Activated CD4-positive, alpha-beta T cell treated with anti-CD3 and anti-CD28 coated beads, Interleukin-2, amount 50 U/mL, for 4 hours (primary cell): Measurements from ENCODE around the gene ZNF536.

Source experiments
- DNase-seq, 2 experiments: peaks; one replicate each; pipeline ENCODE4 v3.0.0-alpha.2; 2020

Gene ZNF536

DNA sequence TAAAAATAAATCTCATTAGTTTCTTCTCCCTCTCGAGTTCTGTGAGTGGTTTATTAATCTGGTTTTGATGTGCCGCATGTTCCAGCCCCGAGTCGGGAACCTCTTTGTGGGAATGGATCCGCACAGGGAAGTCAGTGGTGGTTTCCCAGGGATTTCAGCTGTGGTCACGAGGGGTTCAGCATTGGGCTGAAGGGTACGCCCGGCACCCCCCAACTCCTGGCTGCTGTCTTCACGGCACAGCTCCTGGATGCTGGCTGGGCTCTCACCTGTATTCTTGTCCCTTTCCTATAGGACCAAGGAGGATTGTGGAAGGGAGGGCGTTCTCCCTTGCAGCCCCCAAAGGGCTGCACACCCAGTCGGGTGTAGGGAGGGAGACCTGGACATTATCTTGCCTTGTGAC lies 167.8 kb downstream of the ZNF536 start:
- no peak for DNase-seq

DNA sequence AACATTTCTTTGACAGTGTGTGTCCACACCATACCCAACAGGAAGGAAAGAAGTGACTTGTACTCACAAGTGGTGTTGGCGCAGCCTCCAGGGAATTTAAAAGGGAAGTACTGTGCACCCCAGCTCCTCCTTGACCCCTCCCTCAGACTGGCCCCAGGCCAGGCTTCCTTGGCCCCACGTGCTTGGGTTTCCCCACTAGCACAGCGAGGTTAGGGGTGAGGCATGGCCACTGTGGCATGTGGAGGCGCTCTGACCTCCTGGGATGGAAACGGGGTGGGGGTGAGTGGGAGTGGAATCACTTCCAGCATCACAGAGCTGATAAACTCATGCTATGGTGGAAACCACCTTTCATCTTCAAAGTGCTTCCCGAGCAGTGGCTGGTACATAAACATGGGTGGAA lies 168.6 kb downstream of the ZNF536 start:
- DNase-seq, result no peak

DNA sequence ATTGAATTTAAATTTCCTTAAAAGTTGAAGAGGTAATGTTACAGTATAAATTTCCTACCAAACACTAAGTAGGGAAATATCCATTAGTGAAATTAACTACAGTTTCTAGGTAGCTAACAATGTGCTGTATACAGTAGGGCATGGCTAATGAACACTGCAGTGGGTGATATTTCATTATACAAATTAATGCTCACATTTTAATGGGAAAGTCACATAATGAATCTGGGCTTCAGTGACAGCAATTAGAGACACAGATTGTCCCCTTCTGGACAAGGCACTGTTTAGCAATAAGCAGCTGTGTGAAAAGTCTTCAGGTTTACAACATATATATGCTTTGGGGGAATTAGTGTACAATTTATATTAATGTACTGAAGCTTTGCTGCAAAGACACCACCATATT lies 169.4 kb downstream of the ZNF536 start:
- DNase-seq, result no peak

DNA sequence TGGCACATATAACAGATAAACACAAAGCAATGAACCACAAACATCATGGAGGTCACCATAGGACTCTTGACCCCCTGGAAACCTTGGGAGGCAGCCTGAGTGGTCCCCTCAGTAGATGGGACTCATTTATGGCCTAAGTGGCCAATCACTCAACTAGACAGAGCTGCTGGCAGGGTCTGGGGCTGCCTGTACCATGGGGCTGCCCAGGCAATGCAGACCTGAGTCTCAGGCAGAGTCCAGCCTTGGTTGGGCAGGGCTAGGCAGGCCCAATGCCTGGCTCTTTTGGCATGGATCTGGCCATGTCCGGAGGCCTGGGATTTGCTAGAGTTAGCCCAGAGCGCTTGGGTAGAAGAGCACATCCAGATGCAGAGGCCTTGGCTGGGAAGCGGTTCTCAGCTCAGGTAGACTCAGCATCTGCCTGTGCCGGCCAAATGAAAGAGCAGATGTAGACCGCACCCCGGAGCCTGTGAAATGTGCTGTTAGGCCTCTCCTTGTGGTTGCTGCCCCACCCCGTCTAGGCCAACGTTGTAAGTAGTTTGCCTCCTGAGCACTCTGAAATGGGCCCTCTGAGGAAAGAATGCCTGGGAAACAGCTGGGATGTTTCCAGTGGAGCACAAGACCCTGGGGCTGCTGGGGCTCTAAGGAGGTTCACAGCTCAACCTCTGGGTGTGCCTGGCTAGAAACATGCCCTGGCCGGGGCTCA lies 171.2 kb downstream of the ZNF536 start:
- no peak for DNase-seq

DNA sequence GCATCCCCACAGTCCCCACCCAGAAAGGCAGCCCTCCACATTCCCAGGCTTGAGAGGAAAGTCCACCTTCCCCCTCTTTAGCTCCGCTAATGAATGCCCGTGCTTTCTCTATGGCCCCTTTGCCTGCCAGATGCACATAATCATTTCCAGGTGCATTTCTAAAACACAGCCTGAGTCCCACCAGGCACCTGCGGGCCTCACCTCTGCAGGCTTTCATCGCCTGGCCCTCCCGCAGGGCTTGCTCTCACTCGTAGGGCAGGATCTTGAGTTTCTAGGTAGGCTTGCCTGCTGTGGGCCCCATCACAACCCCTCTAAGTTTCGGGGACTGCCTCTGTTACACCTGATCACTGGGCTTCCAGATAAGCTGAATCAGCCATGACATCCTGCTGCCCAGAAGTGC lies 173.6 kb downstream of the ZNF536 start:
- DNase-seq, result no peak

DNA sequence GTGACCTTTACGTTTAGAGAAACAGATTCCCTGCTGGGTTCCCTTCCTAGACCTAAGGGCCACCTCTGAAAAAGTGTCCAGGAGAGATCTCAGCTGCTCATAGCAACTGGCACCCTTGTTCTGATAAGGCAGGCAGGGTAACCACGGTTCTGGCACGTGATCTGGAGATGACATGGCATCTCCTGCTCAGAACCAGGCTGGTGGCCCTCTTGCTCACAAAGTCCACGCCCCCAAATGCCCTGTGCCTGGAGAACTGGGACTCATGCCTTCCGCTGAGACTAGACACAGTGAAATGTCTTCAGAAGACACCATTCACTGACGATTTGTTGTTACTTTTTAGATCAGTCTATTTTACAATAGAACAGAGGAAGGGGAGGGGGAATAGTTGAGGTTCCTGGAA lies 174.1 kb downstream of the ZNF536 start:
- DNase-seq, result no peak

DNA sequence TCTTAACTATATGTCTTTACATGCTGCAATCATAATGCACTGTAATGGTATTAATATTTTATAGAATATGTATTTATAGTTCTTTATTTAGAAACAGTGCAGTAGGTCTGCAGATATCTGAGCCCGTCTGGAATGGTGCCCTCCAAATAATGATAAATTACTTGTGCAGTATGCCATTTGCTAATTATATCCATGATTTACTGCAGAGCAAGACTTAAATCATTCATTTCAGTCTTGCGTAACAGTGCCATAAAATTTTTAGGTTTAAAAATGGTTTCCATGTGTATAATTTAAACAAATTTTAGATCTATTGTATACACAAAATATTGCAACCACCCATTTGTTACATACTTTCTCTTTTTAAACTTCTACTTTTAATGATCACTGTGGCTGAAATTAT lies 175.1 kb downstream of the ZNF536 start:
- DNase-seq, result no peak

DNA sequence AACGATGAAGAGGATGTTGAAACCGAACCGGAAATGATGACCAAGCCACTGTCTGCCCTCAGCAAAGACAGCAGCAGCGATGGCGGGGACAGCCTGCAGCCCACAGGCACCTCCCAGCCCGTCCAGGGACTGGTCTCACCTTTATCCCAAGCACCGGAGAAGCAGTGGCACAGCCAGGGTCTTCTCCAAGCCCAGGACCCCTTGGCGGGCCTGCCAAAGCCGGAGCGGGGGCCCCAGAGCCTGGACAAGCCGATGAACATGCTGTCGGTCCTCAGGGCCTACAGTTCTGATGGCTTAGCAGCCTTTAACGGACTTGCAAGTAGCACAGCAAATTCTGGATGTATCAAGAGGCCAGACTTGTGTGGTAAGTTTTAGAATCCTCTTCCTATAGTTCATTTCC lies 177.0 kb downstream of the ZNF536 start:
- DNase-seq, result no peak

DNA sequence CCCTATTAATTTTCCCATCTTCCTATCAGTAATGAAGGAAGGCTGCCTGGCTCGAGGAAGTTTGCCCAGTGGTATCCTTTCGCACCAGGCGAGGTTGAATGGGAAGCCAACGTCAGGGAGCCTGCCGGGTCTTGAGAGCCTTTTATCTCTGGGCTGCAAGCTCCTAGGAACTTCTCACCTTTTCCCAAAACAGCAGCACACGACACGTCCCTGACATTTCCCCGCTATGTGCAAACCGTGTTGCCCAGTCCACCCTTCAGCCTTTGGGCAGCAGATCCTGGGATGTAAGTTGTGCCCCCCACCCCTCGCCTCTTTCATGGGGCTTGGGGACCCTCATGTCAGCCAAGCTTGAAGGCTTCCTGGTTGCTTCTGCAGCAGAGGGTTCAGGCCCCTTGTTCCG lies 179.1 kb downstream of the ZNF536 start:
- DNase-seq, result no peak

DNA sequence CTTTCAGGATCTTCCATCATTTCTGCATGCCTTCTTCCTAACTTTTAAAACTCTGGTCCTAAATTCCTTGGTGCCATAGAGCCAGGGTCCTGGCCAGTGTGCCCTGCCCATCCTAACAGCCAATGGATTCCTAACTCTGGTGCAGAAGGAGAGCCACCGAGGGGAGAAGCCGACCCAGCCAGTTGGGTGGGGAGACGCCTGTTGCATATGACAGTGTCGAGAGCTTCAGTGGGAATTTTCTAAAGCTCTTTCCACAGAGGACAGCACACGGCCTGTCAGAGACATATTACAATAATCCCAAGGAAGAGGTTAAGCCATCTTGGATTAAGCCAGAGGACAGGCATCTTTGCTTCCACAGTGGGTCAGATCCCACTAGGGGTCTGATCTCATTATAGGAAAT lies 180.4 kb downstream of the ZNF536 start:
- no peak for DNase-seq

DNA sequence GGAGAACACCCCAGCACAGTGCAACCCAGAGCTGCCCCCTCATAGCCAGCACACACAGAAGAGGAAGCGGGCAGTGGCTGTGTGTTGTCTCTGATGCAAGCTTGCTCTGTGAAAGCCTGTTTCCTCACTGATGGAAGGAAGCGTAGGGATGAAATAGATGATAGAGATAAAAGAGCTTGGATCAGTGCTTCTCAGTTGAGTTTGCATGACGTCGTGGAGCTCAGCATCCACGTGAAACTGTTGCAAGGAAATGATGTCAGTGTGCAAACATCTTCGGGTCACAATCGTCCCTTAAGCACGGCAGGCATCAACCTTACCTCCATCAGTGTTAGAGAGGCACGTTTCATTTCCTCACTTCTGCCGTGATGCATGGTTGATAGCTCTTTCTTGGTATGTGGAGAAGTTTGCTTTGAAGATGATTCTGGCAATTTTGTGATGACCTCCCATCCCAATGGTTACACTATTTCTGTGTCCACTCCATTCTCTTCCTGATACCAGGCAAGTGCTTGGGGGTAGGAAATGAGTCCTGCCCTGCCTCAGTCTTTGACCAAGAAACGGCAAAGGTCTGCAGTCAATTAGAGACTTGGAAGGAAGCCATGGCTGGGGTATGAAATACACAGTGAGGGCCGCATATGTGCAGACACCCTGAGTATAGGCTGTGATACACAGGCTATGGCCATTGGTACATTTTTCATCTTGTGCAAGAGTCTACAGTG lies 183.0 kb downstream of the ZNF536 start:
- DNase-seq, result no peak

DNA sequence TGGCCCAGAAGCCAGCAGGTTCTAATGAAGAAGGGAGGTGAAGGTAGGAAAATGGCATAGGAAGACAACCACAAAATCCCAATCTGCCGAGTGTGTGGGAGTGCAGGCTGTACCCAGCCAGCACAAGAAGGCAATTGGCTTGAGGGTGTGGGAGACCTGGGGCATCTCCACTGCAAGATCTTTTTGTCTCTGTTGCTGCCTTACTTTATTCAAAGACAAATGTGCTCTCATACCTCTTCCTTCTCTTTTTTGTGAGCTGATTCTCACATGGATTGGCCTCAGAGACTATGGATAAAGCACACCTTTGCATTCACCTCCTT lies 183.6 kb downstream of the ZNF536 start:
- no peak for DNase-seq

DNA sequence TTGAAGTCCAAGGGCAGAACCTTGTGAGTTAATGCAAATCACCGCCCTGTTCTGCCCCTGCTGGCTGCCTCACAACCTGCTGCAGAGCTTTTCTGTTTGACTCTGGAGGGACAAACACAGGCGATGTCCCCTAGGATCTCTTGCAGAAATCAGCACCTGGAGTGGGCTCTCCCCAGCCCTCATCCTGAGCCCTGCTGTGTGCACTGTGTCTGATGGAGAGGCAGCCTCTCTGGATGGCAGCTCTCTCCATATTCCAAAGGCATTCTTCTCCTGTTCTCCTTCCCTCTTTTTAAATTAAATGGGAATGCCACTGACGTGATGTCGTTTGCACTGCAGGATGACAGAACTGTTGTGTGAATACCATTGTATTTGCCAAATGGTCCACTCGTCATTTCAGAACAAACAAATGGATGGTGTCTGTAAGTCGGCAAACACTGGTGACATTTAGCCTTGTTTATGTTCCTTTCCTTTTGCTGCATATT lies 184.1 kb downstream of the ZNF536 start:
- no peak for DNase-seq

DNA sequence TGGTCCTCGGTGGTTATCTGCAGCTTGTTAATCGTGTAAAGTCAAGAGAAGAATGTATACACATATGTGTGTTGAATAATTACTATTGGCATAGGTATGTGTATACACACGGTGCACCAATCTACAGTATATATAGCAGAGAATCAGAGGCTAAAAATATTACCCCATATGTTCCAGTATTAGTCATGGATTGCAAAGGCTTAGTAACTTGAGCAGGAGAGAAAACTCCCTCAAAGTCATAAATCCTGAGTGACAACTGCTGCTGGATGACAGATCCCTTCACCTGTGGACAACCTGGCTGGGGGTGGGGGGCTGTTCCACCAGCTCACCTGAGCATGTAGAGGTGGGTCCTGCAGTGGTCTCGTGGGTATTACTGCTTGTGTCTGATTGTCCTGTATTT lies 185.0 kb downstream of the ZNF536 start:
- DNase-seq, result no peak

DNA sequence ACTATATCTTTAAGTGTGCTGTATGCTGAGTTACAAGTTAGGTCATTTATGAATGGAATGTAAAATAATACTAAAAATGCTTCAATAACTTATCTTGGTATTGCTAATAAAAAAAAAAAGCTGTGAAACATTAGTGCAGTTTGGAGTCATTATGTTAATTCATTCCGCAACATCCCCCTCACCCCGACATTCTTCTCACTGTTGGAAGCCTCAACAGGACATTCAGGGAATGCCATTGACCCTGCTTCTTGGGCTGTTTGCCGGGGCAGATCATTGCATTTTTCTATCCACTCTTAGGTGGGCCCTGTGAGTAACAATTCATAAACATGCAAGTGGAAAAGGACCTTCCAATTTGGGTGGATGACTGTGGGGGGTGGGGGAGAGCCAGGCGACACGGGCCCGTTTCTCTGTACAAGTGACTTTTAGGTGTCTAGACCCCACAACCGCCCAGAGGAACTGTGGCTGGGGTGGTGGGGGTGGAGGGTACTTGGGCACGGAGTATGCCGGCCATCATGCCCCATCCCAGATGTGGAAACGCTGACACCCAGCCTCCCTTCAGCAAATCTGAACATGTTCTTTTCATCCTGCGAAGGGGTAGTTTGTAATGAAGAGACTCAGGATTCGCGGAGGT lies 185.9 kb downstream of the ZNF536 start:
- DNase-seq, result no peak

DNA sequence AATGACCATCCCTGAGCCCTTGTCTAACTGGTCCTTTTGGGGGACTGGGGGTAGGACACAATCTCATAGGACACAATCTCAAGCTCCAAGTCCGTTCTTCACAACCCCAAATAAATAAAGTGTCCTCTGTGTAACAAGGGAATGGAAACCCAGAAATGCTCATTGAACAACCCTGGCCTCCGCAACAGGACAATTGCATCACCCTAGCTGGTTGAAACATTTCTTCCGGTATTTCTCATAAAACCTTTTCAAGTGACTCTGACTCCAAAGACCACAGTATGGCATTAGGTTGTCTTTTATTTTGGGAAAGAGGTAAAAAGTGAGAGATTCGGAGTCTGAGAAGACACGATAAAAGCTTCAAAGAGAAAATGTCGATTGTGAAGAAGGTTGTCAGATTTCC lies 186.6 kb downstream of the ZNF536 start:
- DNase-seq, result no peak

DNA sequence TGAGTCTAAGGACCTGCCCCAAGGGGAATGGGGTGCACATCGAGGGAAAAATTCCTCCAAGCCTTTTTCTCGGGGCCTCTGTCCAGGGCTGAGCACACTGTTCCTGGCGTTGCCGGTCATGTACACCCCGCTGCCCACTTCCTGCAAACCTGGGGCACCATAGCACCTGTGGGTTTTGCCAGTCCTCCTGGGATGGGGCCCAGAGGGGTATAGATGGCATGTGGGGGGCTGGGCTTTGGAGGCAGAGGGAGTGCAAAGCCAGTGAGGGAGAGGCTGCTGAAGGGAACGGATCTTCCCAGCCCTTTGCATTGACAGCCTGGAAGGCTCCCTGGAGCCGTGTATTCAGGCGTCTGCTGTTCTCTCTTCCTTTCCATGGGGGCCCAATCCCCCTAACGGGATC lies 187.3 kb downstream of the ZNF536 start:
- no peak for DNase-seq

DNA sequence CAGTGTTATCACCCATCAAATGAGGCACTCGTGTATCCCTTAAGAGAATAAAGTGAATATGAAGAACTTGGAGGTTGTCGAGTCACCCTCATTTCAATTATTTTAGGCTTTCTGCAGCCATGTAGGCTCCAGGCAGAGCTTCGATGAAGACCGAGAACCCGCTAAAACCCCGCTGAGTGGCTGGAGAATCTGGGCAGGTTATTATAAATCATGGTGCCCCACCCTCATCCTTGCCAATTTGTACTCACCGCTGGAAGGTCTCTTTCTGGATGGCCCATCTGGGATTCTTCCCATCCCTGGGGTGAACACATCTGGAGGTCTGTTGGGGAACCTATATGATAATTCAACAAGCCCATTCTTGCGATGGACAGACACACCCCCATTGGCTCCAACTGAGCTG lies 190.8 kb downstream of the ZNF536 start:
- DNase-seq, result no peak

DNA sequence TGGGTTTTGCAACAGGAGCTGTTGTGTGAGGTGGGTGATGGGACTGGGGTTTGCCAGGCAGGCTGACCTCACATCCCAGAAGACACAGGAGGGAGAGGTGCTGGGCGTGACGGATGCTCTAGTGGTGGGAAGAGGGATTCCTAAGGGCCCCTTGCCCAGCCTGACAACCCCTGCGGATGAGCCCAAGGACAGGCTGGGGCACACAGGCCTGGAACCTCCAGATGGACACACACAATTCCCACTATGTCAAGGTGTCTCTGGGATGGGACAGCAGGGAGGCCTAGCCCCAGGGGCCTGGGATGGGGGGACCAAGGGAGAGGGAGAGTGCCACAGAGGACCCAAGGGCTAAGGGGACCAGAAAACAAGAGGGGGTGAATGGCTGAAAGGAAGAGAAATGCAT lies 191.5 kb downstream of the ZNF536 start:
- DNase-seq, result no peak

DNA sequence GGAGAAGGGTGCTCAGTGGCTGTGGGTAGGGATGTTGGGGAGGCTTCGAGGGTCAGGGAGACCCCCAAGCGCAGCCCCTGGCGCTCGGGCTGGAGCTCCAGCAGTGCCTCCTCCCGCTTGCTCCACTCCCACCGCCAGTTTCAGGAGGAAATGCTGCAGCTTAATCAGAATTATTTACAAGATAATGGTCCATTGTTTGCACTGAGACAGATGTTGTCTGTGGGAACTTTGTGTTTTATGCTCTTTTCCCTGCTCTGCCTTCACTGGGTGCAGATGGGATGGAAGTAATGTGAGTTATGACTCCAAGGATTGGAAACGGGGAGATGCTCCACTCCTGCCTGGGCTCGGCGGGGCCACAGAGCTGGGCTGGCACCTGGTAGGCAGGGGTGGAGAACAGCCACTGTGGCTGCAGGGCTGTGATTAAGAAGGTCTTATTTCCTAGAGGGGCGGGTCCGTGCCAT lies 192.4 kb downstream of the ZNF536 start:
- no peak for DNase-seq

DNA sequence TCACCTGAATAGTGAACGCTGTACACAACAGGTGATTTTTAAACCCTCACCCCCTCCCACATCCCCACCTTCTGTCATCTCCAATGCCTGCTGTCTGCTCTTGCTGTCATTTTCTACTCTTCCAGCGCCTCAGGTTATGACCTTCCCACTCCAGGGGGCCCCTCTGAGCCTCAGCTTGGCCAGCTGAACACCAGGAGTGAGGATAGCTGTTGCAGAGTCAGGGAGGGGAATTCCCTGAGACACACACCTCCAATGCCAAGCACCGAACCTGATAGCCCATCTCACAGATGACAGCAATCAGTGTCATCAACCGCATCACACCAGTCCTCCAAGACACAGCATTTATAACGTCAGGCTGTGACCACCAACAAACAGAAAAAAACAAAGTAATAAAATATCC lies 193.5 kb downstream of the ZNF536 start:
- no peak for DNase-seq

DNA sequence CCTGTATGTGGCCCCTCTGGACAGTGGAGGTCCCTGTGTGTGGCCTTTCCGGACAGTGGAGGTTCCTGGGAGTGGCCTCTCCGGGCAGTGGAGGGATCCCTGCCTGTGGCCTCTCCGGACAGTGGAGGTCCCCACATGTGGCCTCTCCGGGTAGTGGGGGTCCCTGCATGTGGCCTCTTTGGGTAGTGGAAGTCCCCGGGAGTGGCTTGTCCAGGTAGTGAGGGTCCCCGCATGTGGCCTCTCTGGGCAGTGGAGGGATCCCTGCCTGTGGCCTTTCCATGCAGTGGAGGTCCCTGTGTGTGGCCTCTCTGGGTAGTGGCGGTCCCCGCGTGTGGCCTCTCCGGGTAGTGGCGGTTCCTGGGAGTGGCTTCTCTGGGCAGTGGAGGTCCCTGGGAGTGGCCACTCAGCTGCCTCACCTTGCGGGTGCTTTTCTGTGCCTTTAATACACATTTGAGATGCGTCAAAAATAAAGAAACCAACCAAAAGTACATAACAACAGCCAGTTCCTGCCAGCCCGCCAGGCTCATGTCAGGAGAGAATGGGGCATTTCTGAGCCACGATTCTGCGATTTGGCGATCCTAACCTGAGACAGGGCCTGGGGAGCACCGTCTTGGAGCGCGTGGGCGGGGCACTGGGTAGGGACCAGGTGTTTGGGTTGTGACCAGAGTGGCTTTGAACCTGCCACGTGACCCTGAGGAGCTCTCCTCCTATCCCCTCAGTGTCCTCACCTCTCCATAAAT lies 194.7 kb downstream of the ZNF536 start:
- no peak for DNase-seq

DNA sequence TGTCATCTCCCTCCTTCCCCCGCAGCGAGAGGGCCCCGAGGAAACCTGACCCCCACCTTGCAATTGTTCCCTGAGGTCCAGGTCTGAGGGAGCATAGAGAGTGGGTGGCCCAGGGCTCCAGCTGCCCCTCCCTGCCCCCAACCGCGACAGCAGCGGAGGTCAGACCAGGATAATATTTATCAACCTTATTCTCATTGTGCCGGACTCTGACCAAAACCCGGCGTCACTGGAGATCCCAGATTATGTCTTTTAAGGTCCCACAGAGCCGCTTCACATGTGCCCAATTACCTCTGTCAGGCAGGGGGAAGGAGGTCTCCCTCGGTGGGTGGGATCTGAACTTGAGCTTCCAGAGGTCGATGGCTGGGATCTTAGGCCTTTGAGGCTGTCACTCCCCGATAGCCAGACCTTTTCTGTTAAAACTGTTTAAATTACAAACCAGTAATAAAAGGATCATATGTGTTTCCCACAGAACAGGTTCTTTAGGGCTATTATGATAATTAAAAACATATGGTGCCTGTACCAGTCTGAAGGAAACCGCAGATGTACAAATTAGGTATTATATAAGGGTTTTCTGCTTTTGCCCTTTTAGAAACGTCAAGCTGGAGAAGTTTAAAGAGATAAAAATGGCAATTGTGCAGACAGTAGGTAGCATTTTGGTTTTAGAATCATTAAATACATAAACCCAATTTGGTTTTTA lies 195.5 kb downstream of the ZNF536 start:
- no peak for DNase-seq
